Frontal cortex (tissue), 4 donors: Measurements from ENCODE around the gene KSR2. TPM values are rescaled to one million over a fixed set of nuclear protein-coding genes. Genes with fewer than 3 reads are reported as not detected.

ENCODE experiments used
- DNase-seq, 2 donors: peaks; one replicate each; pipeline ENCODE4 v3.0.0; 2012; ENCODE audit warnings: low spot score in 2 of 2
- FAIRE-seq: peaks from 2 replicates; lab custom pipeline; 2012; peaks lifted over from hg19 to GRCh38; lab: Jason Lieb, UNC
- total RNA-seq: library from RNA; depleted of rRNA; stranded (reverse); fragments of >200 nt; gene quantifications from one replicate; pipeline ENCODE4 v1.2.3, GENCODE V29; 2014
- donor health status: control.
- donor health status: control.
- donor health status: control.

The KSR2 gene
- total RNA-seq, 1 donor from 2014 or later: 0.82 TPM

DNA sequence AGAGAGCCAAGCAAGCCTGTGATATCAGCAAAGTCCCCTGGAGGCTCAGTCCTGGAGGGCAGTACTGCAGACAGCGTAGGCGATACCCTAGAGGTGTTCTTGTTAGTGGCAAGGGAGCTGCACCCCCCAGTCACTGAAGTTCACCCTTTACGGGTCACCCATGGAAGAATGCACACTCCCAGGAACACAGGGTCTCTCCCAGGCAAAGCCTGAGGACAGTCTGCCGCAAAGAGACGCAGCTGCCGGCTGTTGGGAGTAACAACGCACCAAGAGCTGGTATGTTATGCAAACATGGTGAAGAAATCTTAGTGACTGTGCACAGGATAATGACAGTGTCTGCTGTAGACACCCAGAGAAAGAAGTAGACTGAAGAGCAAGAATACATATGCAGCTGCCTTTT lies 563.9 kb downstream of the KSR2 start:
- FAIRE-seq (no peak), DNase-seq (no peak)

DNA sequence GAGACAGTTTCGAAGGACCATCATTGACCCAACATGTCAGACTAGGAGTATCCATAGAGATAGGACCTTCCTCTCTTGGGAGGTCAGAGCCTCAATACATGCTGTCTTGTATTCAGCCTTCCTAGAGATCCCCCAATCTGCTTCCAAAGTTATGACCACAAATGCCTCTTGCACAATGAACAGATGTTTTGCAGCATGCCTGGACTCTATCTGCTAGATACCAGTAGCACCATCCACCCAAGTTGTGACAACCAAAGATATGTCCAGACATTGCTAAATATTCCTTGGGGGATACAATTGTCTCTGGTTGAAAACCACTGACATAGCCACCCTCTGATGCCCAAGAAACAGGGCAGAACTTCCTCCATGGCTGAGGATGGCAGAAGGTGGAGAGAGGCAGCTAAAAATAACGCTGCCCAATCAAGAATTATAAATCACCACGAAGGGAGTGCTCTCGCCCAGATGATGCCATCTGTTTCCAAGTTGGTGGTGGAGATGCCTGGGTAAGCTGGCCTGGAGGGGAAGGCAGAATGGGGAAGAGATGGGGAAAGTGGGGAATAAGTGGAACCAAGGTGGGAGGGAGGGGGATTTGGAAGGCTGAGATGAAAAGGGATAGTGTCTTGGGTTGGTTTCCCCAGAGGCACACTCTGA lies 564.5 kb downstream of the KSR2 start:
- DNase-seq (no peak), FAIRE-seq (no peak)

DNA sequence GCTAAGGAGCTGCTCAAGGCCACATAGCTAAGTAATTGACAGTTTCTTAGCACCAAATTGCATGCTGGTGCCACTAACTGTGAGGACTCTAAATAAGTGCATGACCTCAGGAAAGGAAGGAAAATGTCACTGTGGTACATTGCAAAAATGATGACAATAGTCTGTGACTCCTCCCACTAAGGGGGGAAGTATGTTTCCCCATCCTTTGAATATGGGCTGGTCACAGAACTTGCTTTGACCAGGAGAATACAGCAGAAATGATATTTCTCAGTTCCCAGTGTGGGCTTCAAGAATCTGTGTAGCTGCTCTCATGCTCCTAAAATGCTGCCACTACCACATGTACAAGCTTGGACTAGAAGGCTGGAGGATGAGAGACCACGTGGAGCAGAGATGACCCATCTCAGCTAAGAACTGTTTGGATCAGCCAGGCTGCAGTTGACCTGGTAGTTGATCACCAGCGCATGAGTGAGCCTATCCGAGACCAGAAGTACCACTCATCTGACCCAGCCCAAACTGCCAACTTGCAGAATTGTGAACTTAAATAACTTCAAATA lies 565.1 kb downstream of the KSR2 start:
- no peak for FAIRE-seq
- DNase-seq: no peak

Other genes with a start within 250 kb of the KSR2 start
- 20.8 TPM for gene RFC5, start 47.7 kb upstream of the KSR2 start, total RNA-seq
- gene WSB2, start 92.2 kb upstream of the KSR2 start, total RNA-seq: 532 TPM
- gene VSIG10, start 135.0 kb upstream of the KSR2 start, total RNA-seq: 14.7 TPM
- gene PEBP1, start 167.1 kb upstream of the KSR2 start, total RNA-seq: 275 TPM